HG03064 (cell line): Measurements from ENCODE around the gene MAST4.

ENCODE experiments used
- ATAC-seq: cut with Tn5 transposase; IDR thresholded peaks from one replicate; pipeline ENCODE4 v1.9.1; 2021; ENCODE audit warnings: low read depth; ENCODE audit not compliant: unreplicated experiment

MAST4 gene

GRCh38 chr5:67053229-67053628, 457.0 kb downstream of the MAST4 start:
- no peak for ATAC-seq

GRCh38 chr5:67058998-67059743, 463.0 kb downstream of the MAST4 start:
- no peak for ATAC-seq

GRCh38 chr5:67059744-67060490, 463.7 kb downstream of the MAST4 start:
- ATAC-seq, result no peak

GRCh38 chr5:67061511-67061910, 465.3 kb downstream of the MAST4 start:
- ATAC-seq, result no peak

GRCh38 chr5:67063055-67063454, 466.9 kb downstream of the MAST4 start:
- no peak for ATAC-seq

- no peak for ATAC-seq
Measured at GRCh38 chr5:67063791-67064190, 467.6 kb downstream of the MAST4 start.

- ATAC-seq, result no peak
Measured at GRCh38 chr5:67065237-67065636, 469.0 kb downstream of the MAST4 start.

- ATAC-seq, result no peak
Measured at GRCh38 chr5:67065696-67066095, 469.5 kb downstream of the MAST4 start.

- no peak for ATAC-seq
Measured at GRCh38 chr5:67066815-67067214, 470.6 kb downstream of the MAST4 start.

- ATAC-seq, result no peak
Measured at GRCh38 chr5:67073045-67073680, 477.0 kb downstream of the MAST4 start.

- ATAC-seq, result no peak
Measured at GRCh38 chr5:67077296-67077695, 481.1 kb downstream of the MAST4 start.

- no peak for ATAC-seq
Measured at GRCh38 chr5:67081261-67081660, 485.1 kb downstream of the MAST4 start.

- no peak for ATAC-seq
Measured at GRCh38 chr5:67082941-67083340, 486.7 kb downstream of the MAST4 start.

- no peak for ATAC-seq
Measured at GRCh38 chr5:67085616-67086015, 489.4 kb downstream of the MAST4 start.

GRCh38 chr5:67089200-67089725, 493.1 kb downstream of the MAST4 start:
- no peak for ATAC-seq

- ATAC-seq, result no peak
Measured at GRCh38 chr5:67090040-67090439, 493.8 kb downstream of the MAST4 start.

GRCh38 chr5:67090593-67090992, 494.4 kb downstream of the MAST4 start:
- ATAC-seq, result no peak

- no peak for ATAC-seq
Measured at GRCh38 chr5:67092535-67092934, 496.3 kb downstream of the MAST4 start.

GRCh38 chr5:67093279-67093678, 497.1 kb downstream of the MAST4 start:
- ATAC-seq, result no peak

- ATAC-seq, result no peak
Measured at GRCh38 chr5:67094476-67095300, 498.5 kb downstream of the MAST4 start.
